Keratinocyte (primary cell): ENCODE results near the gene CSTF2T. TPM values are rescaled to one million over a fixed set of nuclear protein-coding genes. Genes with fewer than 3 reads are reported as not detected.

Experiments
- DNase-seq: peaks from one replicate; pipeline ENCODE4 v3.0.0-alpha.2; 2011; ENCODE audit warnings: low read depth, missing footprints, low spot score
- FAIRE-seq: peaks from 2 replicates; lab custom pipeline; 2011; peaks lifted over from hg19 to GRCh38; lab: Jason Lieb, UNC
- H2AFZ ChIP-seq: 2 replicates; pipeline ENCODE4 v1.6.0; 2012; ENCODE audit warnings: low read length, control low read depth, inconsistent platforms; ENCODE audit not compliant: control insufficient read depth
- H3K27ac ChIP-seq: 2 replicates; pipeline ENCODE4 v1.5.1; 2011; ENCODE audit warnings: low read length; ENCODE audit not compliant: control insufficient read depth, insufficient read depth
- H3K27me3 ChIP-seq: 3 replicates; pipeline ENCODE4 v1.6.0; 2011; ENCODE audit warnings: low read length; ENCODE audit not compliant: control insufficient read depth, insufficient read depth; ENCODE audit errors: extremely low read depth
- H3K36me3 ChIP-seq, 2 experiments: 2 replicates in 1 of 2; 3 replicates in 1 of 2; pipeline ENCODE4 v1.5.1; 2011; ENCODE audit warnings: low read length in 2 of 2, mild to moderate bottlenecking in 1 of 2; ENCODE audit not compliant: control insufficient read depth in 2 of 2, insufficient read depth in 2 of 2; ENCODE audit errors: extremely low read depth in 1 of 2
- H3K4me1 ChIP-seq: 3 replicates; pipeline ENCODE4 v1.5.1; 2011; ENCODE audit warnings: low read length; ENCODE audit not compliant: control insufficient read depth, insufficient read depth; ENCODE audit errors: extremely low read depth
- H3K4me2 ChIP-seq: 3 replicates; pipeline ENCODE4 v1.6.0; 2011; ENCODE audit warnings: low read depth, low read length; ENCODE audit not compliant: control insufficient read depth, insufficient read depth; ENCODE audit errors: extremely low read depth
- H3K4me3 ChIP-seq, 3 experiments: fragments of 200-600 bp in 1 of 3; sonication (generic) in 1 of 3; 2 replicates in 2 of 3; 3 replicates in 1 of 3; pipeline ENCODE4 v1.5.1; 2011 to 2016; ENCODE audit warnings: low read length in 3 of 3, mild to moderate bottlenecking in 3 of 3, control low read depth in 2 of 3, inconsistent platforms in 1 of 3, low read depth in 1 of 3, mixed read lengths in 1 of 3, mixed run types in 1 of 3, moderate library complexity in 1 of 3; ENCODE audit not compliant: control insufficient read depth in 2 of 3, insufficient read depth in 2 of 3; ENCODE audit errors: extremely low read depth in 1 of 3
- H3K79me2 ChIP-seq: 2 replicates; pipeline ENCODE4 v1.6.0; 2012; ENCODE audit warnings: low read length; ENCODE audit not compliant: control insufficient read depth, insufficient read depth
- H3K9ac ChIP-seq: 3 replicates; pipeline ENCODE4 v1.6.0; 2011; ENCODE audit warnings: low read length; ENCODE audit not compliant: control insufficient read depth, insufficient read depth; ENCODE audit errors: extremely low read depth
- H3K9me1 ChIP-seq: 3 replicates; pipeline ENCODE4 v1.6.0; 2011; ENCODE audit warnings: low read length; ENCODE audit not compliant: control insufficient read depth, insufficient read depth; ENCODE audit errors: extremely low read depth
- H3K9me3 ChIP-seq: 2 replicates; pipeline ENCODE4 v1.5.1; 2012; ENCODE audit warnings: low read depth, low read length; ENCODE audit not compliant: control insufficient read depth
- H4K20me1 ChIP-seq: 3 replicates; pipeline ENCODE4 v1.6.0; 2011; ENCODE audit warnings: low read length; ENCODE audit not compliant: control insufficient read depth, insufficient read depth; ENCODE audit errors: extremely low read depth
- EZH2 ChIP-seq: IDR thresholded peaks from one replicate; pipeline ENCODE4 v1.6.1; 2012; ENCODE audit warnings: inconsistent platforms, mild to moderate bottlenecking, low read length, moderate library complexity
- dilution Hi-C: fragments of 300-500 bp; cut with MboI; formaldehyde crosslinking; loops from one replicate; pipeline ENCODE4 v1.7.0; 2020; ENCODE audit warnings: low sequenced_read_pairs; ENCODE audit not compliant: extremely low pct_ligation_motif_present
- polyA plus RNA-seq, 5 experiments: library from polyadenylated mRNA; depleted of rRNA in 3 of 5; stranded (reverse) in 3 of 5; stranded (forward) in 1 of 5; unstranded in 1 of 5; fragments of >200 nt; gene quantifications; 1 replicate in 1 of 5; 2 replicates in 3 of 5; 3 replicates in 1 of 5; pipeline versions ENCODE4 v1.2.1 to v1.2.3, GENCODE V29; 2011 to 2012; ENCODE audit warnings: missing spikeins in 2 of 5, low read depth in 1 of 5, low replicate concordance in 1 of 5
- TF ChIP-seq, protein P1 (sequence below), 3 experiments: IDR thresholded peaks in 1 of 3; conservative IDR thresholded peaks in 1 of 3; optimal IDR thresholded peaks in 1 of 3; 2 replicates in 2 of 3; 3 replicates in 1 of 3; pipeline versions ENCODE3 to v1.5.1; 2011; ENCODE audit warnings: low read length in 3 of 3, mild to moderate bottlenecking in 3 of 3, moderate library complexity in 2 of 3, control low read depth in 1 of 3, inconsistent platforms in 1 of 3; ENCODE audit not compliant: insufficient read depth in 2 of 3; ENCODE audit errors: extremely low read depth in 1 of 3

Gene CSTF2T
- polyA plus RNA-seq, 1 donor (not counting 4 experiments of a cell fraction or from before 2014, with no cell fraction given), result 10.8 TPM

DNA sequence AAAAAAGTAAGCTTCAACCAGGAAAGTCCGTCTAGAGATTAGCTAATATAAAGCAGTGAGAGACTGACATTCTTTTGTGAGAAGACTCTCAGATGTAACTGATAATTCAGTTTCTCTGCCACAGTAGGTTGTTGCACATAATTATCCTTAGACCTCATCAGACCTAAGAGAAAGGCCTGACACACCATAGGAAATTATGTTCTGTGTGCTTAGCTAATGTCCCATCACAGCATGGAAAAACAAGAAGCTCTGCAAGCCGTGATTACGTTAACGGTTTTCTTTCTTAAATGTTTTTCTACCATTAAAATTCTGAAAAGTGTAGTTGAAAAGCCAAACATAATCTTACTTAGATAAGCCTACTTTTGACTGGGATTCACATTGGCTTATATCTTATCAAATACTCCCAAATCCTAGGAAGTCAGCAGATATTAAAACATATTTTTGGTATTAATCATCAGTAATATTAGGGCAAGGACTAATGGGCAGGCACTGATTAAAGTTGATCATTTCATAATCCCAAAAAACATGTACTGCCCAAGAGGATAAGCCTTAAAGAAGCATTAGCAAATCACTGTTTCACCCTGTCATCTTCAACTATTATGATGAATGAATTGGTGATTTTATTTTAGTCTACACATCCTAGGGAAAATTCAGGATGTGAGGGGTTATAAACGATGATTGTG is 5.2 kb downstream of the CSTF2T start:
- dilution Hi-C loops, result no loop called here
- no peak for FAIRE-seq
- H3K27ac ChIP-seq, result no peak overlapping the region

DNA sequence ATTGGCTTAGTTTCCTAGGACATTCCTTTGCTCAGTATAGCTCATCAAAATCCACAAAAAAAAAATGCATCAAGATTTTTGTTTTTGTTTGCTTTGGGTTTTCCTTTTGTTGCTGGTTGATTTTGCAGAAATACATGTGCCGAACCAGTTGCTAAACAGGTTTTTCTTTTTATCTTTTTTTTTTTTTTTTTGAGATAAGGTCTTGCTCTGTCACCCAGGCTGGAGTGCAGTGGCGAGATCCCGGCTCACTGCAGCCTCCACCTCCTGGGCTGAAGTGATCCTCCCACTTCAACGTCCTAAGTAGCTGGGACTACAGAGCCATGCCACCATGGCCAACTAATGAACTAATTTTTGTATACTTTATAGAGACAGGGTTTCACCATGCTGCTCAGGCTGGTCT is 8.3 kb downstream of the CSTF2T start:
- dilution Hi-C loops, result no loop called here
- Histone ChIP-seq H3K9me3 (no peaks in the 10 kb centered on the region), H3K27me3 (no peaks in the 10 kb centered on the region), H3K4me1 (no peaks in the 10 kb centered on the region), H2AFZ (no peak overlapping the region), H4K20me1 (no peaks in the 10 kb centered on the region), H3K36me3 (no peaks in the 10 kb centered on the region), H3K79me2 (no peaks in the 10 kb centered on the region), H3K27ac (no peak overlapping the region), H3K4me3 (no peak overlapping the region), H3K4me2 (no peak overlapping the region), H3K9ac (no peak overlapping the region), H3K9me1 (no peaks in the 10 kb centered on the region)
- no peak for TF ChIP-seq EZH2
- TF ChIP-seq, protein P1, sequence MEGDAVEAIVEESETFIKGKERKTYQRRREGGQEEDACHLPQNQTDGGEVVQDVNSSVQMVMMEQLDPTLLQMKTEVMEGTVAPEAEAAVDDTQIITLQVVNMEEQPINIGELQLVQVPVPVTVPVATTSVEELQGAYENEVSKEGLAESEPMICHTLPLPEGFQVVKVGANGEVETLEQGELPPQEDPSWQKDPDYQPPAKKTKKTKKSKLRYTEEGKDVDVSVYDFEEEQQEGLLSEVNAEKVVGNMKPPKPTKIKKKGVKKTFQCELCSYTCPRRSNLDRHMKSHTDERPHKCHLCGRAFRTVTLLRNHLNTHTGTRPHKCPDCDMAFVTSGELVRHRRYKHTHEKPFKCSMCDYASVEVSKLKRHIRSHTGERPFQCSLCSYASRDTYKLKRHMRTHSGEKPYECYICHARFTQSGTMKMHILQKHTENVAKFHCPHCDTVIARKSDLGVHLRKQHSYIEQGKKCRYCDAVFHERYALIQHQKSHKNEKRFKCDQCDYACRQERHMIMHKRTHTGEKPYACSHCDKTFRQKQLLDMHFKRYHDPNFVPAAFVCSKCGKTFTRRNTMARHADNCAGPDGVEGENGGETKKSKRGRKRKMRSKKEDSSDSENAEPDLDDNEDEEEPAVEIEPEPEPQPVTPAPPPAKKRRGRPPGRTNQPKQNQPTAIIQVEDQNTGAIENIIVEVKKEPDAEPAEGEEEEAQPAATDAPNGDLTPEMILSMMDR (optimal IDR thresholded peaks at IDR 0.05 in 1 of 3, IDR thresholded peaks at IDR 0.05 in 1 of 3, conservative IDR thresholded peaks at IDR 0.05 in 1 of 3; ENCODE audit: extremely low read depth in 1 of 3, insufficient read depth in 2 of 3, low read length in 3 of 3), result no peak
- DNase-seq (no peak), FAIRE-seq (no peak)

More for the DNA sequence above, 5.2 kb downstream of the CSTF2T start:
- Histone ChIP-seq H3K4me1 (peaks cover 13% of the 10 kb centered on the region), H4K20me1 (no peaks in the 10 kb centered on the region), H3K9me3 (no peaks in the 10 kb centered on the region), H3K27me3 (no peaks in the 10 kb centered on the region), H3K4me3 (no peak overlapping the region), H3K4me2 (no peak overlapping the region), H3K9me1 (no peaks in the 10 kb centered on the region), H2AFZ (no peak overlapping the region), H3K36me3 (peaks cover 2 to 6% of the 10 kb centered on the region in 2 experiments), H3K79me2 (peaks cover 27% of the 10 kb centered on the region), H3K9ac (no peak overlapping the region)
- DNase-seq, result no peak
- TF ChIP-seq EZH2, result no peak
- TF ChIP-seq, protein P1 (optimal IDR thresholded peaks at IDR 0.05 in 1 of 3, IDR thresholded peaks at IDR 0.05 in 1 of 3, conservative IDR thresholded peaks at IDR 0.05 in 1 of 3; ENCODE audit: extremely low read depth in 1 of 3, insufficient read depth in 2 of 3, low read length in 3 of 3), result no peak
